Tibial nerve (tissue), 4 donors: ENCODE data around the gene SHISAL1.

ENCODE experiments used
- EP300 ChIP-seq, 2 donors: sonication (generic); formaldehyde crosslinking; IDR thresholded peaks; one replicate each; pipeline ENCODE4 v1.6.1; 2017; ENCODE audit warnings: antibody characterized with exemption in 2 of 2, mild to moderate bottlenecking in 1 of 2
- POLR2A ChIP-seq, 2 donors: fragments of 450-650 bp; IDR thresholded peaks; one replicate each; pipeline ENCODE4 v1.6.1; 2017; ENCODE audit warnings: antibody characterized with exemption in 2 of 2, mild to moderate bottlenecking in 2 of 2, moderate library complexity in 2 of 2
- TF ChIP-seq, protein P1 (sequence below), 5 experiments: fragments of 200-600 bp in 3 of 5; fragments of 450-650 bp in 2 of 5; sonication (generic) in 3 of 5; IDR thresholded peaks; one replicate each; pipeline ENCODE4 v1.5.1; 2016 to 2019; ENCODE audit warnings: antibody characterized with exemption in 5 of 5, mild to moderate bottlenecking in 3 of 5, moderate library complexity in 2 of 5

DNA sequence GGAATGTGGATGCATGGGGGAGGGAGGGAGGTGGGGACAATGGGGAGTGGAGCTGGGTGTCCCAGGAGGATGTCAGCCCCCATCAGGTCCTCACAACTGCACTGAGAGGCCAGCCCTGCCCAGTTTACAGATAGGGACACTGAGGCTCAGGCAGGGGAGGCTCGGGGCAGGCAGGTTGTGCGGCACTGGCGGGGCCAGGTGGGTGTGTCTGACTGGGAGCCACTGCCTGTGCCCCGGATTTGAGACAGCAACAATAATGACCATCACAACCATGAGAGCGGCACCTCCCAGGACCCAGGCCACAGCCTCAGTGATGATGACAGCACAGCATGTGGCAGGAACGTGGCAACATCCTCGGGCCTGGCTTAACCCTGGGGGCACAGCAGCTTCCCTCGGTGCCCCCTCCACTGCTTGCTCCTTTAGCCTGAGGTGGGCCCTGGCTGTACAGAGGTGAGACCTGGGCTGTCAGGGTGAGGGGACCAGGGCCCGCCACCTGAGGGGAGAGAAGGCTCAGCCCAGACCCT, 32.0 kb downstream of the SHISAL1 start:
- TF ChIP-seq, protein P1, sequence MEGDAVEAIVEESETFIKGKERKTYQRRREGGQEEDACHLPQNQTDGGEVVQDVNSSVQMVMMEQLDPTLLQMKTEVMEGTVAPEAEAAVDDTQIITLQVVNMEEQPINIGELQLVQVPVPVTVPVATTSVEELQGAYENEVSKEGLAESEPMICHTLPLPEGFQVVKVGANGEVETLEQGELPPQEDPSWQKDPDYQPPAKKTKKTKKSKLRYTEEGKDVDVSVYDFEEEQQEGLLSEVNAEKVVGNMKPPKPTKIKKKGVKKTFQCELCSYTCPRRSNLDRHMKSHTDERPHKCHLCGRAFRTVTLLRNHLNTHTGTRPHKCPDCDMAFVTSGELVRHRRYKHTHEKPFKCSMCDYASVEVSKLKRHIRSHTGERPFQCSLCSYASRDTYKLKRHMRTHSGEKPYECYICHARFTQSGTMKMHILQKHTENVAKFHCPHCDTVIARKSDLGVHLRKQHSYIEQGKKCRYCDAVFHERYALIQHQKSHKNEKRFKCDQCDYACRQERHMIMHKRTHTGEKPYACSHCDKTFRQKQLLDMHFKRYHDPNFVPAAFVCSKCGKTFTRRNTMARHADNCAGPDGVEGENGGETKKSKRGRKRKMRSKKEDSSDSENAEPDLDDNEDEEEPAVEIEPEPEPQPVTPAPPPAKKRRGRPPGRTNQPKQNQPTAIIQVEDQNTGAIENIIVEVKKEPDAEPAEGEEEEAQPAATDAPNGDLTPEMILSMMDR (IDR thresholded peaks at IDR 0.05), result no peak
- no peak for TF ChIP-seq POLR2A (IDR thresholded peaks at IDR 0.05)
- TF ChIP-seq EP300 (IDR thresholded peaks at IDR 0.05), result no peak
